ENCODE data around the gene ZEB2. TPM values are rescaled to one million over a fixed set of nuclear protein-coding genes. Genes with fewer than 3 reads are reported as not detected.
"Not testable (repeated sequence)": the region's sequence is repeated elsewhere in the genome, so short reads cannot be mapped to it uniquely, and the experiment has no call there.

Gene ZEB2
- total and polyA plus RNA-seq, 2 of the 8 experiments (the other 6 are each of a cell fraction or from before 2014, with no cell fraction given) = 0.38 TPM; not detected in 1

- TF ChIP-seq CBX8 (IDR thresholded peaks at IDR 0.05; ENCODE audit: borderline replicate concordance, low read depth, low read length) (no peak), NANOG (IDR thresholded peaks at IDR 0.05; ENCODE audit: insufficient read depth, low read depth, low read length, poor library complexity, severe bottlenecking) (no peak)
These were observed 154.8 kb downstream of the ZEB2 start (continued) for GRCh38 chr2:144364944-144365738.

GRCh38 chr2:144364247-144364646 is 155.7 kb downstream of the ZEB2 start:
- H2BK12ac ChIP-seq (ENCODE audit: low read depth, low read length); H3K4me3 ChIP-seq (ENCODE audit: extremely low read depth in 1 of 4, insufficient read depth in 2 of 4, low read depth in 3 of 4, low read length in 4 of 4); H3K27ac ChIP-seq (ENCODE audit: low read depth, low read length); FAIRE-seq; H3K27me3 ChIP-seq (replicated peaks in 1 of 4; ENCODE audit: control insufficient read depth in 3 of 4, extremely low read depth in 1 of 4, insufficient read depth in 3 of 4, low read length in 3 of 4); H3K14ac ChIP-seq (ENCODE audit: insufficient read length); H3K9me3 ChIP-seq (ENCODE audit: insufficient read depth in 2 of 2, low read depth in 1 of 2, low read length in 1 of 2); H2AK5ac ChIP-seq (ENCODE audit: low read depth, low read length); H3K18ac ChIP-seq (ENCODE audit: extremely low read depth, low read length); H2BK20ac ChIP-seq (ENCODE audit: low read length); H3K23me2 ChIP-seq (ENCODE audit: low read depth, low read length); CTCF ChIA-PET (ENCODE audit: partially characterized antibody); H2BK120ac ChIP-seq (replicated peaks; ENCODE audit: low read depth, low read length); H3K4ac ChIP-seq (replicated peaks; ENCODE audit: insufficient read length, low read depth, low read length); H3K79me1 ChIP-seq (ENCODE audit: low read depth, low read length); H2AFZ ChIP-seq (ENCODE audit: low read length); H2BK5ac ChIP-seq (ENCODE audit: low read depth, low read length); H3K23ac ChIP-seq (ENCODE audit: insufficient read length); H3K36me3 ChIP-seq (ENCODE audit: control insufficient read depth in 2 of 4, insufficient read depth in 4 of 4, low read length in 3 of 4); H3K4me1 ChIP-seq (replicated peaks in 1 of 4; ENCODE audit: control insufficient read depth in 3 of 4, insufficient read depth in 4 of 4, low read length in 3 of 4); DNase-seq (ENCODE audit: low read depth in 1 of 2, low spot score in 2 of 2); H3K79me2 ChIP-seq (ENCODE audit: control insufficient read depth in 1 of 2, insufficient read depth in 2 of 2, low read length in 2 of 2); H4K20me1 ChIP-seq (replicated peaks in 1 of 2; ENCODE audit: control insufficient read depth in 1 of 2, insufficient read depth in 2 of 2, low read length in 2 of 2); POLR2A ChIA-PET (ENCODE audit: partially characterized antibody); H3K56ac ChIP-seq (replicated peaks; ENCODE audit: insufficient read length, low read depth, low read length); H4K8ac ChIP-seq (ENCODE audit: extremely low read depth, insufficient read depth, low read length); H4K91ac ChIP-seq (replicated peaks; ENCODE audit: insufficient read length, low read length); H3K9ac ChIP-seq (replicated peaks in 1 of 4; ENCODE audit: extremely low read depth in 1 of 4, low read depth in 3 of 4, low read length in 3 of 4); H4K5ac ChIP-seq (ENCODE audit: insufficient read length, low read depth, low read length); H3K4me2 ChIP-seq (ENCODE audit: insufficient read depth in 1 of 2, low read depth in 2 of 2, low read length in 2 of 2); H2BK15ac ChIP-seq (ENCODE audit: low read length): not testable (repeated sequence)
- WGBS, 2 experiments (ENCODE audit: extremely low coverage in 1 of 2, insufficient coverage in 1 of 2, insufficient read length in 1 of 2, insufficient replicate concordance in 2 of 2, low coverage in 1 of 2, low lambda C conversion rate in 2 of 2, missing lambda C conversion rate in 1 of 2) = 86% methylated on average over 7 of the region's 7 CpGs; no CpG with 5 or more reads in 1 of the 2 experiments
